SU-DHL-6 (cell line): ENCODE results near the gene GOLIM4.

Experiments
- H2AFZ ChIP-seq: fragments of 200-600 bp; sonication (generic); 2 replicates; pipeline ENCODE4 v1.6.1; 2014; ENCODE audit warnings: low read depth, mild to moderate bottlenecking, moderate library complexity, mixed read lengths, antibody characterized with exemption, low read length; ENCODE audit not compliant: severe bottlenecking
- H3F3A ChIP-seq: fragments of 200-600 bp; shearing (Covaris generic); 2 replicates; pipeline ENCODE4 v1.6.0; 2016; ENCODE audit warnings: antibody characterized with exemption, mild to moderate bottlenecking; ENCODE audit not compliant: insufficient read depth
- H3K27ac ChIP-seq: fragments of 200-600 bp; sonication (generic); 2 replicates; pipeline ENCODE4 v1.5.1; 2016; ENCODE audit warnings: low read depth, mild to moderate bottlenecking, low read length, moderate library complexity, mixed read lengths
- H3K27me3 ChIP-seq: fragments of 200-600 bp; sonication (generic), shearing (Covaris generic); 2 replicates; pipeline ENCODE4 v1.6.0; 2014; ENCODE audit warnings: mild to moderate bottlenecking, low read length
- H3K36me3 ChIP-seq: fragments of 200-600 bp; sonication (generic); 2 replicates; pipeline ENCODE4 v1.6.1; 2014; ENCODE audit warnings: mild to moderate bottlenecking, low read length, mixed read lengths
- H3K4me2 ChIP-seq: fragments of 300-600, 200-600 bp; shearing (Covaris generic), sonication (generic); 2 replicates; pipeline ENCODE4 v1.6.0; 2014; ENCODE audit warnings: low read length, low read depth, mild to moderate bottlenecking; ENCODE audit not compliant: poor library complexity, severe bottlenecking
- H3K4me3 ChIP-seq: fragments of 200-600 bp; sonication (generic); 2 replicates; pipeline ENCODE4 v1.5.1; 2014; ENCODE audit warnings: antibody characterized with exemption, low read length, mild to moderate bottlenecking, mixed read lengths; ENCODE audit not compliant: insufficient read depth, poor library complexity, severe bottlenecking
- H3K79me2 ChIP-seq: fragments of 200-600 bp; sonication (generic); 2 replicates; pipeline ENCODE4 v1.6.1; 2014; ENCODE audit warnings: mild to moderate bottlenecking, low read length, moderate library complexity; ENCODE audit not compliant: insufficient read depth
- H3K9ac ChIP-seq: fragments of 200-600 bp; sonication (generic); 2 replicates; pipeline ENCODE4 v1.7.0; 2014; ENCODE audit warnings: mild to moderate bottlenecking, low read length
- H3K9me2 ChIP-seq: fragments of 200-600 bp; sonication (generic); replicated peaks from 2 replicates; pipeline ENCODE4 v1.6.1; 2014; ENCODE audit warnings: low read length; ENCODE audit not compliant: insufficient read depth
- H3K9me3 ChIP-seq: fragments of 200-600 bp; sonication (generic); 2 replicates; pipeline ENCODE4 v1.6.1; 2014; ENCODE audit warnings: low read length, mixed read lengths; ENCODE audit not compliant: insufficient read depth
- H4K20me1 ChIP-seq: fragments of 200-600 bp; sonication (generic); 2 replicates; pipeline ENCODE4 v1.6.1; 2014; ENCODE audit warnings: low read depth, mild to moderate bottlenecking, antibody characterized with exemption, low read length, moderate library complexity, mixed read lengths
- CTCF ChIP-seq: fragments of 200-600 bp; sonication (generic); IDR thresholded peaks from one replicate; pipeline ENCODE4 v1.5.1; 2017; ENCODE audit warnings: antibody characterized with exemption, mild to moderate bottlenecking, low read length, moderate library complexity; ENCODE audit not compliant: insufficient read depth, poor library complexity, severe bottlenecking
- EZH2phosphoT487 ChIP-seq: fragments of 200-600 bp; sonication (generic), shearing (Covaris generic); conservative IDR thresholded peaks from 2 replicates; pipeline ENCODE4 v1.6.1; 2018; ENCODE audit warnings: mild to moderate bottlenecking, antibody characterized with exemption, low read length, moderate library complexity, mixed read lengths

GOLIM4 gene

GRCh38 chr3:168104361-168104760 is 8.6 kb upstream of the GOLIM4 start:
- no peak overlapping the region for H3K9ac ChIP-seq
- no peak overlapping the region for H2AFZ ChIP-seq
- no peaks in the 10 kb centered on the region for H3F3A ChIP-seq
- no peaks in the 10 kb centered on the region for H4K20me1 ChIP-seq
- H3K4me3 ChIP-seq = no peak overlapping the region
- H3K4me2 ChIP-seq = no peak overlapping the region
- H3K9me2 ChIP-seq = no peaks in the 10 kb centered on the region
- no peaks in the 10 kb centered on the region for H3K9me3 ChIP-seq
- H3K36me3 ChIP-seq = no peaks in the 10 kb centered on the region
- TF ChIP-seq CTCF = no peak
- TF ChIP-seq EZH2phosphoT487 = no peak
- H3K79me2 ChIP-seq = no peaks in the 10 kb centered on the region
- H3K27ac ChIP-seq = no peak overlapping the region
- no peaks in the 10 kb centered on the region for H3K27me3 ChIP-seq

GRCh38 chr3:168102735-168103410 is 7.1 kb upstream of the GOLIM4 start:
- no peak overlapping the region for H2AFZ ChIP-seq
- no peaks in the 10 kb centered on the region for H3K36me3 ChIP-seq
- H3F3A ChIP-seq = peaks cover 4% of the 10 kb centered on the region; the same call in 1 of the 2 replicates
- H3K4me3 ChIP-seq = no peak overlapping the region
- no peak overlapping the region for H3K4me2 ChIP-seq
- no peaks in the 10 kb centered on the region for H3K27me3 ChIP-seq
- no peak overlapping the region for H3K27ac ChIP-seq
- H3K9me3 ChIP-seq = no peaks in the 10 kb centered on the region
- H4K20me1 ChIP-seq = no peaks in the 10 kb centered on the region
- no peaks in the 10 kb centered on the region for H3K79me2 ChIP-seq
- TF ChIP-seq CTCF (no peak), EZH2phosphoT487 (no peak)
- no peak overlapping the region for H3K9ac ChIP-seq
- H3K9me2 ChIP-seq = no peaks in the 10 kb centered on the region

GRCh38 chr3:168100777-168101492 is 5.2 kb upstream of the GOLIM4 start:
- Histone ChIP-seq H3F3A (peaks cover 20% of the 10 kb centered on the region), H2AFZ (no peak overlapping the region), H3K27me3 (no peaks in the 10 kb centered on the region), H3K4me2 (no peak overlapping the region), H4K20me1 (no peaks in the 10 kb centered on the region), H3K79me2 (no peaks in the 10 kb centered on the region), H3K4me3 (no peak overlapping the region), H3K9me2 (no peaks in the 10 kb centered on the region), H3K27ac (no peak overlapping the region), H3K9me3 (no peaks in the 10 kb centered on the region), H3K9ac (no peak overlapping the region), H3K36me3 (no peaks in the 10 kb centered on the region)
- TF ChIP-seq EZH2phosphoT487 (no peak), CTCF (no peak)
